Glomerular visceral epithelial cell (primary cell): ENCODE results near the gene KRTAP10-2.
"Not testable (repeated sequence)": the region's sequence is repeated elsewhere in the genome, so short reads cannot be mapped to it uniquely, and the experiment has no call there.

Experiments
- DNase-seq: peaks from one replicate; pipeline ENCODE4 v3.0.0-alpha.2; 2016; ENCODE audit errors: extremely low spot score

KRTAP10-2 gene

GRCh38 chr21:44514218-44514520, 37.1 kb downstream of the KRTAP10-2 start:
- no peak for DNase-seq

GRCh38 chr21:44513389-44514217, 37.7 kb downstream of the KRTAP10-2 start:
- peak; percentile 13 for DNase-seq

DNA sequence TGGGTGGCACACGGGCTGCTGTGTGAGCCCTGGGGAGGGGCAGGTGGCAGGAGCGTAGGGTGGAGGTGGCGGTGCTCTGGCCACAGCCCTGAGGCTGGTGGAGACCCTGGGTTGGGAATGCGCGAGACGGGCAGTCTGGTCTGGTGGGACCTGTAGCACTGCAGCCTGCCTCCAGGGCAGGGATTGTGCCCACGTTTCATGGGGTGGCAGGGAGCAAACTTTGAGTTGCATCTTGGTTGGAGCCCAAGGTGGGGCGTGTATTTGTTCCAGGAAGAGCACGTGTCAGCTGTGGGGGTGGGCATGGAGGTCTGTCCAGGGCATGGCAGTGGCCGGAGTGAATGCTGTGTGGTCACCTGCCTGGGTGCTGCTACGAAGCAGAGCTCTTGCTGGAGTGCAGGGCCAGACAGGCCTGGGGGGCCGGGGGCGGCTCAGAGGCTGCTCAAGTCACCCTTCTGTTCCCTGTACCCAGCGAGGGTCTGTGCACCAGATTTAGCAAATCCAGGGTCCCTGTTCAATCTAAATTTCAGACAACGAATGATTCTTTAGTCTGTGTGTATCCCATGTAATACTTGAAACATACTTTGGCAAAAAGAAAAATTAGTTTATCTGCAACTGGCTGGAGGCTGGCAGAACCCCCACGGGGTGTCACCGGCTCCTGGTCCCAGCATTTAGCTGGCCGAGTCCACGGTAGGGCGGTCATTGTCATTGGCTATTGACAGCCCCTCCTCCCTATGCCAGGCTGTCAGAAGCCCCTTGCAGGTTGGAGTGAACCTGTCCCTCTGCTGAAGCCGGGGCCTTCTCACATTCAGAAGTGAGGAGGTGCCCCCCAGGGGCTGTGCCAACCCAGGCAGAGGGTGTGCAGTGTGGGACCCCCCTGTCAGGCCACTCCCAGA, 38.6 kb downstream of the KRTAP10-2 start:
- DNase-seq, result no peak

- no peak for DNase-seq
Observed at GRCh38 chr21:44511938-44512275, 39.4 kb downstream of the KRTAP10-2 start.

DNA sequence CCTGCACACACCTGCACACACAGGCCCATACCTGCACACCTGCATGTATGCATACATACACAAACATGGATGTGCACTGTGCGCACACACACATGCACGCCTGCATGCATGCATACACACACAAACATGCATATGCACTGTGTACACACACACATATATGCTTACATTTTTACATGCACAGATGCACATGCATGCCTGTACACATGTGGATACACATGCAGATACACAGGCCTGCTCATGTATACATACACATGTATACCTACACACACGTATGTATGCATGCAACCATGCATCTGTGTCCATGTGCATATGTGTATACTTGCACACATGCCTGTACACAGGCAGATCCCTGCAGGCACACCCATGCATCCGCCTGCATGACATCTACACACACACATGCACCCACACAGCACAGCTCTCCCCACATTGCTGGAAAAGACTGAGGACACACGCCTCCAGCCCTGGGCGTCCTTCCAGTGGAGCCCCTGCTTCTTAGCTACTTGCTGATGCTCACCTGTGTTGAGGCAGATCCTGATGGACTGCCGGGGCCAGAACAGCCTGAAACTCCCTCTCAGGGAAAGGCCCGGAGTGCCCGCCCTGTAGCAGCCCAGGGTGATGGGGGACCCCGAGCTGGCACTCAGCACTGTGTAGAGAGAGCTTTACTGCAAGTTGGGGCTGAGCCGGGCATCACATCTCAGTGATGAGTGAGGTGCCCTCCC, 39.9 kb downstream of the KRTAP10-2 start:
- DNase-seq, result no peak

- peak; percentile 54 for DNase-seq
Observed at GRCh38 chr21:44510508-44511218, 40.6 kb downstream of the KRTAP10-2 start.

GRCh38 chr21:44510109-44510507, 41.2 kb downstream of the KRTAP10-2 start:
- no peak for DNase-seq

- DNase-seq, result peak; percentile 15
Observed at GRCh38 chr21:44509539-44509938, 41.8 kb downstream of the KRTAP10-2 start.

- no peak for DNase-seq
Observed at GRCh38 chr21:44508711-44509445, 42.4 kb downstream of the KRTAP10-2 start.

DNA sequence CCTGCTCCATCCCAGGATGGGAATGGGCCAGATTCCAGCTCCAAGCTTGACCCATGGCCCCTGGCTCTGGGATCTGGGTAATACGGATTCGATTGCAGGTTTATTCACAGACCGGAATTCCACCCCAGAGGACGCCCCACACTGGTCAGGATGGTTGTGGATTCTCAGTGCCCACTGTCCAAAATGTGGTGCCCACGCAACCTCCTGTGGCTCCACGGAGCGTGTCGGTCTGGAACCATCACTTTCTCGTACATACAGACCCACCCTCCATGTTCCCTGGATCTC, 42.9 kb downstream of the KRTAP10-2 start:
- no peak for DNase-seq

DNA sequence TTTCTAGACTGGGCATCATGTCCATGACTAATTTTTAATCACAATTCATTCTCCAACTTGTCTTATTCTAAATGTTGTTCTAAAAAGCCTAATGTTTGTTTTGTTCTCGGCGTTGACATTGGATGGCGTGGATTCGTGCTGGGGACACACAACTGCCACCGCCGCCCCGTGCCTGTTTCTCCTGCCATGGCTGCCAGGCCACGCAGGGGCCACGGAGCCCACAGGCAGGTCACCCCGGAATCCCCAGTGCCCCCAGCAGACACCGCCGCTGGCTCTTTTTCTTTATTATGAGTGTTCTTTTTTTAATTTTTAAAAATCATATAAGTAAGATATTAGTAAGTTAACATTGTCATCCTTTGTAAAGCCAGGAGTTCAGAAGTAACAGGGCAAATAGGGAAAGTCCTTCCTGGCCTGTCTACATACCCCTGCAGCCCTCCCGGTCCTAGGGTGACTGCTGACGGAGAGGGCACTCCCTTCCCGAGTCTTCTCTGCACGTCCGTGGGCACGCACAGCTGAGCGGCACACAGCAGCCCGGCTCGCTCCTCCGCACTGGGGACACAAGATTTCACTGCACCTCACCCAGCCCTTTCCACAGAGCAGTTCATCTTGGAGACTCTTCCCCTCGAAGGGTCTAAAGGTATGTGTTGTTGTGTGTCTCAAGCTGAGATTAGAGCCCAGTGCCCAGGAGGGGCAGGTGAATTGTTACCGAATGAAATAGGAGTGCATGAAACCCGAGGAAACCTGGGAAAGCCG, 43.5 kb downstream of the KRTAP10-2 start:
- DNase-seq, result no peak

- no peak for DNase-seq
Observed at GRCh38 chr21:44506279-44507255, 44.7 kb downstream of the KRTAP10-2 start.

DNA sequence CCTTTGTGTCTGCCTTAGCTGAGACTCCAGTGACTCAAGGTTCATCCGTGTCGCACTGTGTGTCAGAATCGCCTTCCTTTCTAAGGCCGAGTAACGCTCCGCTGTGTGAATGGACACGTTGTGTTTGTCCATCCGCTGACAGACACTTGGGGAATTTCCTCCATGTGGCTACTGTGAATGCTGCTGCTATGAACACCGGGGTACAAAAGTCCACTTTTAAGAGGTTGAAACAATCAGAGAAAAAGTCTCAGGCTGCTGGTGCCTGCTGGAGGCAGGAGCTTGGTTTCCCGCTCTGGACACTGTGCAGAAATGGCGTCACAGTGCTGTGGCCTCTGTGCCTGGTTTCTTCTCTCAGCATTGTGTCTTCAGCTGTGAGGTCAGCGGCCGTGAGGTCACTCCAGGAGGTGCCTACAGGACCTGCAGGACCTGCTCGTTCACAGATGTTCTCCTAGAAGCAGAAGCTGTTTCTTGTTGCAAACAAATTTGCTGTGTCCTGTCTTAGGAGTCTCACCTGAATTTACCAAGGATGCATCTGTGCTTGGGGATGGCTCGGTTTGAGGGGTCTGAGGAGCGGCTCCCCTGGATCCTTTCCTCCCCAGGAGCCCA, 45.5 kb downstream of the KRTAP10-2 start:
- DNase-seq, result no peak

- DNase-seq, result no peak
Observed at GRCh38 chr21:44503901-44504399, 47.4 kb downstream of the KRTAP10-2 start.

DNA sequence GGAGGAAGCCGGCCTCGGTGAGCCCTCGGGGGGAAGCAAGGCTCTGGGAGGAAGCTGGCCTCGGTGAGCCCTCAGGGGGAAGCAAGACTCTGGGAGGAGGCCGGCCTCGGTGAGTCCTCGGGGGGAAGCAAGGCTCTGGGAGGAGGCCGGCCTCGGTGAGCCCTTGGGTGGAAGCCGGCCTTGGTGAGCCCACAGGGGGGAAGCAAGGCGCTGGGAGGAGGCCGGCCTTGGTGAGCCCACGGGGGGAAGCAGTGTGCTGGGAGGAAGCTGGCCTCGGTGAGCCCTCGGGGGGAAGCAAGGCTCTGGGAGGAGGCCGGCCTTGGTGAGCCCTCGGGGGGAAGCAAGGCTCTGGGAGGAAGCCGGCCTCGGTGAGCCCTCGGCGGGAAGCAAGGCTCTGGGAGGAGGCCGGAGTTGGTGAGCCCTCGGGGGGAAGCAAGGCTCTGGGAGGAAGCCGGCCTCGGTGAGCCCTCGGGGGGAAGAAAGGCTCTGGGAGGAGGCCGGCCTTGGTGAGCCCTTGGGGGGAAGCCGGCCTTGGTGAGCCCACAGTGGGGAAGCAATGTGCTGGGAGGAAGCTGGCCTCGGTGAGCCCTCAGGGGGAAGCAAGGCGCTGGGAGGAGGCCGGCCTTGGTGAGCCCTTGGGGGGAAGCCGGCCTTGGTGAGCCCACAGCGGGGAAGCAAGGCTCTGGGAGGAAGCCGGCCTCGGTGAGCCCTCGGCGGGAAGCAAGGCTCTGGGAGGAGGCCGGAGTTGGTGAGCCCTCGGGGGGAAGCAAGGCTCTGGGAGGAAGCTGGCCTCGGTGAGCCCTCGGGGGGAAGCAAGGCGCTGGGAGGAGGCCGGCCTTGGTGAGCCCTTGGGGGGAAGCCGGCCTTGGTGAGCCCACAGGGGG, 48.1 kb downstream of the KRTAP10-2 start:
- DNase-seq, result not testable (repeated sequence)

GRCh38 chr21:44502171-44502958, 48.9 kb downstream of the KRTAP10-2 start:
- no peak for DNase-seq
